ENCODE measurements around the gene EFHD2.
A peak's percentile ranks its signal among the peaks of the same experiment; 100 is the strongest.
"Not testable (repeated sequence)": the region's sequence is repeated elsewhere in the genome, so short reads cannot be mapped to it uniquely, and the experiment has no call there.

Gene EFHD2

GRCh38 chr1:15409388-15410222, at the start of gene EFHD2:
EFHD2 (plus strand) TSS chr1:15409888; CDS start chr1:15409972, 84 bp downstream.
- DNase-seq, result peak; percentile 86 to 89

- DNase-seq, result no peak
These were observed 49.0 kb upstream of the EFHD2 start for GRCh38 chr1:15360700-15361099.

- no peak for DNase-seq
These were observed 47.5 kb upstream of the EFHD2 start for GRCh38 chr1:15362096-15362736.

GRCh38 chr1:15362737-15363128, 47.0 kb upstream of the EFHD2 start:
- no peak for DNase-seq

- no peak for DNase-seq
These were observed 44.9 kb upstream of the EFHD2 start for GRCh38 chr1:15364740-15365139.

GRCh38 chr1:15368888-15369287, 40.8 kb upstream of the EFHD2 start:
- DNase-seq, result no peak

- DNase-seq, result no peak
These were observed 39.4 kb upstream of the EFHD2 start for GRCh38 chr1:15370268-15370667.

- DNase-seq, result no peak
These were observed 38.7 kb upstream of the EFHD2 start for GRCh38 chr1:15370781-15371520.

GRCh38 chr1:15371610-15372545, 37.8 kb upstream of the EFHD2 start:
- no peak for DNase-seq

GRCh38 chr1:15378729-15379128, 31.0 kb upstream of the EFHD2 start:
- DNase-seq, result no peak

- not testable (repeated sequence) for DNase-seq
These were observed 30.5 kb upstream of the EFHD2 start for GRCh38 chr1:15379151-15379550.

- DNase-seq, result no peak
These were observed 28.8 kb upstream of the EFHD2 start for GRCh38 chr1:15380601-15381508.

GRCh38 chr1:15381805-15382204, 27.9 kb upstream of the EFHD2 start:
- DNase-seq, result no peak

- DNase-seq, result no peak
These were observed 26.8 kb upstream of the EFHD2 start for GRCh38 chr1:15382601-15383518.

- DNase-seq, result no peak
These were observed 25.9 kb upstream of the EFHD2 start for GRCh38 chr1:15383810-15384209.

- DNase-seq, result no peak
These were observed 25.3 kb upstream of the EFHD2 start for GRCh38 chr1:15384301-15384901.

GRCh38 chr1:15385420-15385819, 24.3 kb upstream of the EFHD2 start:
- no peak for DNase-seq

- DNase-seq, result no peak
These were observed 23.4 kb upstream of the EFHD2 start for GRCh38 chr1:15386164-15386749.

- DNase-seq, result no peak
These were observed 21.3 kb upstream of the EFHD2 start for GRCh38 chr1:15388201-15388880.
